HepG2 (cell line): Measurements from ENCODE around the gene ANKUB1. TPM values are rescaled to one million over a fixed set of nuclear protein-coding genes. Genes with fewer than 3 reads are reported as not detected.

Experiments
- ELF4 ChIP-seq: sonication (generic); formaldehyde crosslinking; IDR thresholded peaks from 2 replicates; pipeline ENCODE4 v1.5.0; 2020; ENCODE audit warnings: missing genetic modification reagents, mild to moderate bottlenecking, moderate library complexity, borderline replicate concordance
- FOXJ3 ChIP-seq: sonication (generic); formaldehyde crosslinking; IDR thresholded peaks from 2 replicates; pipeline ENCODE4 v1.4.0; 2020; ENCODE audit warnings: missing genetic modification reagents, mild to moderate bottlenecking, borderline replicate concordance
- GATAD2A ChIP-seq: IDR thresholded peaks from 2 replicates; pipeline ENCODE4 v1.6.1; 2016
- HCFC1 ChIP-seq: fragments of 150-350 bp; IDR thresholded peaks from 2 replicates; pipeline ENCODE4 v1.6.1; 2014; ENCODE audit warnings: low read depth, low read length
- ISX ChIP-seq: sonication (generic); formaldehyde crosslinking; conservative IDR thresholded peaks from 2 replicates; pipeline ENCODE4 v1.5.0; 2020; ENCODE audit warnings: missing genetic modification reagents
- MEIS2 ChIP-seq: sonication (generic); formaldehyde crosslinking; IDR thresholded peaks from 2 replicates; pipeline ENCODE4 v1.9.0; 2021; ENCODE audit warnings: mild to moderate bottlenecking, missing genetic modification reagents
- MTA3 ChIP-seq: sonication (generic); formaldehyde crosslinking; IDR thresholded peaks from 2 replicates; pipeline ENCODE4 v1.4.0; 2020; ENCODE audit warnings: missing genetic modification reagents
- NCOA5 ChIP-seq: sonication (generic); formaldehyde crosslinking; IDR thresholded peaks from 2 replicates; pipeline ENCODE4 v1.4.0; 2020; ENCODE audit warnings: missing genetic modification reagents
- NFE2L1 ChIP-seq: sonication (generic); formaldehyde crosslinking; IDR thresholded peaks from 2 replicates; pipeline ENCODE4 v1.4.0; 2020; ENCODE audit warnings: missing genetic modification reagents, mild to moderate bottlenecking, borderline replicate concordance
- NRL ChIP-seq: sonication (generic); formaldehyde crosslinking; IDR thresholded peaks from 2 replicates; pipeline ENCODE4 v1.5.0; 2020; ENCODE audit warnings: missing genetic modification reagents, mild to moderate bottlenecking, moderate library complexity, borderline replicate concordance
- POLR2AphosphoS5 ChIP-seq: IDR thresholded peaks from 2 replicates; pipeline ENCODE4 v1.6.1; 2012; ENCODE audit warnings: low read depth, low read length
- RXRA ChIP-seq: sonication (generic); formaldehyde crosslinking; IDR thresholded peaks from 2 replicates; pipeline ENCODE4 v1.5.1; 2020; ENCODE audit warnings: missing genetic modification reagents
- SNRNP70 ChIP-seq: fragments of 200-400 bp; formaldehyde crosslinking; IDR thresholded peaks from 2 replicates; pipeline ENCODE4 v1.6.1; 2017; ENCODE audit warnings: mild to moderate bottlenecking, low read depth, low read length, moderate library complexity
- ZC3H13 ChIP-seq: sonication (generic); formaldehyde crosslinking; IDR thresholded peaks from 2 replicates; pipeline ENCODE4 v1.8.1; 2023; ENCODE audit warnings: mild to moderate bottlenecking, missing genetic modification reagents, moderate library complexity
- ZNF10 ChIP-seq: sonication (generic); formaldehyde crosslinking; IDR thresholded peaks from 2 replicates; pipeline ENCODE4 v1.4.0; 2020; ENCODE audit warnings: mild to moderate bottlenecking, low read depth, missing genetic modification reagents, borderline replicate concordance
- ZNF577 ChIP-seq: sonication (generic); formaldehyde crosslinking; IDR thresholded peaks from 2 replicates; pipeline ENCODE4 v1.4.0; 2020; ENCODE audit warnings: mild to moderate bottlenecking, low read depth, missing genetic modification reagents, borderline replicate concordance
- ZNF598 ChIP-seq: sonication (generic); formaldehyde crosslinking; IDR thresholded peaks from 2 replicates; pipeline ENCODE4 v1.5.1; 2020; ENCODE audit warnings: mild to moderate bottlenecking, missing genetic modification reagents, borderline replicate concordance
- ZNF674 ChIP-seq: sonication (generic); formaldehyde crosslinking; IDR thresholded peaks from 2 replicates; pipeline ENCODE4 v1.5.0; 2020; ENCODE audit warnings: low read depth, mild to moderate bottlenecking, missing genetic modification reagents
- polyA plus RNA-seq, 8 experiments: library from polyadenylated mRNA; depleted of rRNA in 3 of 8; stranded (reverse) in 7 of 8; unstranded in 1 of 8; fragments of >200 nt; fragmentation: Illumina TruSeq in 4 of 8; extraction: Trizol in 4 of 8; gene quantifications; 2 replicates each; pipeline versions ENCODE4 v1.2.1 to v1.2.3, GENCODE V29; 2011 to 2016; ENCODE audit warnings: low read depth in 4 of 8, missing spikeins in 1 of 8, mixed read lengths in 1 of 8; ENCODE audit not compliant: insufficient read depth in 1 of 8
- total RNA-seq, 5 experiments: library from RNA; depleted of rRNA; stranded (reverse); fragments of >200 nt; fragmentation: Illumina TruSeq; extraction: Trizol; gene quantifications; 2 replicates each; pipeline ENCODE4 v1.2.3, GENCODE V29; 2016; ENCODE audit warnings: low read depth in 1 of 5
- TF ChIP-seq, protein P1 (sequence below): sonication (generic); formaldehyde crosslinking; IDR thresholded peaks from 2 replicates; pipeline ENCODE4 v1.4.0; 2020; ENCODE audit warnings: missing genetic modification reagents
- TF ChIP-seq, protein P2 (sequence below): sonication (generic); formaldehyde crosslinking; IDR thresholded peaks from 2 replicates; pipeline ENCODE4 v1.5.0; 2020; ENCODE audit warnings: mild to moderate bottlenecking, missing genetic modification reagents, moderate library complexity
- TF ChIP-seq, protein P3 (sequence below): IDR thresholded peaks from 2 replicates; pipeline ENCODE4 v1.6.1; 2012; ENCODE audit warnings: inconsistent platforms
- TF ChIP-seq, protein P4 (sequence below): sonication (generic); formaldehyde crosslinking; IDR thresholded peaks from 2 replicates; pipeline ENCODE4 v1.4.0; 2020; ENCODE audit warnings: low read depth, mild to moderate bottlenecking, missing genetic modification reagents
- TF ChIP-seq, protein P5 (sequence below): sonication (generic); formaldehyde crosslinking; IDR thresholded peaks from 2 replicates; pipeline ENCODE4 v1.5.0; 2020; ENCODE audit warnings: missing genetic modification reagents, mild to moderate bottlenecking, borderline replicate concordance

The ANKUB1 gene
- total and polyA plus RNA-seq, 2 of the 13 experiments (the other 11 are each of a cell fraction or from before 2014, with no cell fraction given): not detected

DNA sequence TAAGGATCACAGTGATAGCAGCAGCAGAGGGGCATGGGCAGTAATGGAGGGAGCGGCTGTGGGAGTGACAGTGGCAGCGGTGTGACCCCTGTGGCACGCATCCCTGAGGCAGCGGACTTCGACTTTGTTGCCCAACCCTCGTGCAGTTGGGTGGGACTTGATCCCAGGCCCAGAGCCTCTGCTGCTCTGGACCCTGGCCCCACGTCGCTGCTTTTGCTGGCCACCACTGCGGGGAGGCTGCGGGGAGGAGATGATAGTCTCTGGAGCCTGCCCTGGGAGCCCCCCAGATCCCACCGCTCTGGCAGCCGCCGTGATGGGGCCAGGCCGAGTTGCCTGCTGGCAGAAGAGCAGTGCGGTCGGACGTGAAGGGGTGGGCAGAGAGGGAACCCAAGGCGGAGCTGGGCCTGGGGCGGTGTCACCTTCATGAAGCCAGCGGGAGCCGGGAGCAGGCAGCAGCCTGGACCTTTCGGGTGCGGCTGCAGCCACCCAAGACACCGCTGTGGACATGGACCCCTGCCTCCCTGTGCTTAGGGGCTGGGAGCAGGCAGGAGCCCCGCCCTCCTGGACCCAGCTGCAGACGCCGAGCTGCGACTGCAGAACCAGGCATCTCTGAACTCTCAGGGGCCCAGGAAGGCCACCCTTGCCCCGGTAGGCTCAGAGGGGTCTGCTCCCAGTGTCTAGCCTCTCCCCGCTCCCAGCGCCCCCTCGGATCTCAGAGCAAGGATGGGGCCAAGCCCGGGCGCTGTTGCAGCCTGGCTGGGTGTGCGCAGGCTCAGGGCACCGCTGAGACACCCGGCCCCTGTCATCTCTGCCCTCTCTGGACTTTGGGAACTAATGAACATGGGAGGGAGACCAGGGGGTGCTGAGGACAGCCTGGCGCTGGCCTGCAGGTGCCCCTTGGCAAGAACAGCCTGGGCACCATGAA is 78.4 kb downstream of the ANKUB1 start (continued):
- TF ChIP-seq, protein P1, sequence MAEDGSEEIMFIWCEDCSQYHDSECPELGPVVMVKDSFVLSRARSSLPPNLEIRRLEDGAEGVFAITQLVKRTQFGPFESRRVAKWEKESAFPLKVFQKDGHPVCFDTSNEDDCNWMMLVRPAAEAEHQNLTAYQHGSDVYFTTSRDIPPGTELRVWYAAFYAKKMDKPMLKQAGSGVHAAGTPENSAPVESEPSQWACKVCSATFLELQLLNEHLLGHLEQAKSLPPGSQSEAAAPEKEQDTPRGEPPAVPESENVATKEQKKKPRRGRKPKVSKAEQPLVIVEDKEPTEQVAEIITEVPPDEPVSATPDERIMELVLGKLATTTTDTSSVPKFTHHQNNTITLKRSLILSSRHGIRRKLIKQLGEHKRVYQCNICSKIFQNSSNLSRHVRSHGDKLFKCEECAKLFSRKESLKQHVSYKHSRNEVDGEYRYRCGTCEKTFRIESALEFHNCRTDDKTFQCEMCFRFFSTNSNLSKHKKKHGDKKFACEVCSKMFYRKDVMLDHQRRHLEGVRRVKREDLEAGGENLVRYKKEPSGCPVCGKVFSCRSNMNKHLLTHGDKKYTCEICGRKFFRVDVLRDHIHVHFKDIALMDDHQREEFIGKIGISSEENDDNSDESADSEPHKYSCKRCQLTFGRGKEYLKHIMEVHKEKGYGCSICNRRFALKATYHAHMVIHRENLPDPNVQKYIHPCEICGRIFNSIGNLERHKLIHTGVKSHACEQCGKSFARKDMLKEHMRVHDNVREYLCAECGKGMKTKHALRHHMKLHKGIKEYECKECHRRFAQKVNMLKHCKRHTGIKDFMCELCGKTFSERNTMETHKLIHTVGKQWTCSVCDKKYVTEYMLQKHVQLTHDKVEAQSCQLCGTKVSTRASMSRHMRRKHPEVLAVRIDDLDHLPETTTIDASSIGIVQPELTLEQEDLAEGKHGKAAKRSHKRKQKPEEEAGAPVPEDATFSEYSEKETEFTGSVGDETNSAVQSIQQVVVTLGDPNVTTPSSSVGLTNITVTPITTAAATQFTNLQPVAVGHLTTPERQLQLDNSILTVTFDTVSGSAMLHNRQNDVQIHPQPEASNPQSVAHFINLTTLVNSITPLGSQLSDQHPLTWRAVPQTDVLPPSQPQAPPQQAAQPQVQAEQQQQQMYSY (CRISPR knock-in tag): no peak
- TF ChIP-seq HCFC1 (no peak), ZC3H13 (no peak), ZNF10 (CRISPR knock-in tag) (no peak), MEIS2 (CRISPR knock-in tag) (no peak), NCOA5 (no peak), FOXJ3 (CRISPR knock-in tag) (no peak), ZNF598 (CRISPR knock-in tag) (no peak), MTA3 (CRISPR knock-in tag) (no peak), GATAD2A (CRISPR knock-in tag) (peak; percentile 56; the same call in 1 of the 2 replicates), SNRNP70 (no peak), NRL (CRISPR knock-in tag) (peak; percentile 29; the same call in 1 of the 2 replicates), ELF4 (no peak), RXRA (CRISPR knock-in tag) (peak; percentile 57; the same call in 1 of the 2 replicates), POLR2AphosphoS5 (no peak), NFE2L1 (CRISPR knock-in tag) (no peak), ZNF674 (CRISPR knock-in tag) (no peak), ZNF577 (CRISPR knock-in tag) (no peak), ISX (CRISPR knock-in tag) (no peak)
- TF ChIP-seq, protein P2, sequence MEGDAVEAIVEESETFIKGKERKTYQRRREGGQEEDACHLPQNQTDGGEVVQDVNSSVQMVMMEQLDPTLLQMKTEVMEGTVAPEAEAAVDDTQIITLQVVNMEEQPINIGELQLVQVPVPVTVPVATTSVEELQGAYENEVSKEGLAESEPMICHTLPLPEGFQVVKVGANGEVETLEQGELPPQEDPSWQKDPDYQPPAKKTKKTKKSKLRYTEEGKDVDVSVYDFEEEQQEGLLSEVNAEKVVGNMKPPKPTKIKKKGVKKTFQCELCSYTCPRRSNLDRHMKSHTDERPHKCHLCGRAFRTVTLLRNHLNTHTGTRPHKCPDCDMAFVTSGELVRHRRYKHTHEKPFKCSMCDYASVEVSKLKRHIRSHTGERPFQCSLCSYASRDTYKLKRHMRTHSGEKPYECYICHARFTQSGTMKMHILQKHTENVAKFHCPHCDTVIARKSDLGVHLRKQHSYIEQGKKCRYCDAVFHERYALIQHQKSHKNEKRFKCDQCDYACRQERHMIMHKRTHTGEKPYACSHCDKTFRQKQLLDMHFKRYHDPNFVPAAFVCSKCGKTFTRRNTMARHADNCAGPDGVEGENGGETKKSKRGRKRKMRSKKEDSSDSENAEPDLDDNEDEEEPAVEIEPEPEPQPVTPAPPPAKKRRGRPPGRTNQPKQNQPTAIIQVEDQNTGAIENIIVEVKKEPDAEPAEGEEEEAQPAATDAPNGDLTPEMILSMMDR (CRISPR knock-in tag): peak; percentile 25; the same call in 1 of the 2 replicates
- TF ChIP-seq, protein P3, sequence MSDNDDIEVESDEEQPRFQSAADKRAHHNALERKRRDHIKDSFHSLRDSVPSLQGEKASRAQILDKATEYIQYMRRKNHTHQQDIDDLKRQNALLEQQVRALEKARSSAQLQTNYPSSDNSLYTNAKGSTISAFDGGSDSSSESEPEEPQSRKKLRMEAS: peak; percentile 93
- TF ChIP-seq, protein P4, sequence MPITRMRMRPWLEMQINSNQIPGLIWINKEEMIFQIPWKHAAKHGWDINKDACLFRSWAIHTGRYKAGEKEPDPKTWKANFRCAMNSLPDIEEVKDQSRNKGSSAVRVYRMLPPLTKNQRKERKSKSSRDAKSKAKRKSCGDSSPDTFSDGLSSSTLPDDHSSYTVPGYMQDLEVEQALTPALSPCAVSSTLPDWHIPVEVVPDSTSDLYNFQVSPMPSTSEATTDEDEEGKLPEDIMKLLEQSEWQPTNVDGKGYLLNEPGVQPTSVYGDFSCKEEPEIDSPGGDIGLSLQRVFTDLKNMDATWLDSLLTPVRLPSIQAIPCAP: no peak
- TF ChIP-seq, protein P5, sequence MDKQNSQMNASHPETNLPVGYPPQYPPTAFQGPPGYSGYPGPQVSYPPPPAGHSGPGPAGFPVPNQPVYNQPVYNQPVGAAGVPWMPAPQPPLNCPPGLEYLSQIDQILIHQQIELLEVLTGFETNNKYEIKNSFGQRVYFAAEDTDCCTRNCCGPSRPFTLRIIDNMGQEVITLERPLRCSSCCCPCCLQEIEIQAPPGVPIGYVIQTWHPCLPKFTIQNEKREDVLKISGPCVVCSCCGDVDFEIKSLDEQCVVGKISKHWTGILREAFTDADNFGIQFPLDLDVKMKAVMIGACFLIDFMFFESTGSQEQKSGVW (CRISPR knock-in tag): no peak
